ENCODE measurements around the gene ZNF236.

DNA sequence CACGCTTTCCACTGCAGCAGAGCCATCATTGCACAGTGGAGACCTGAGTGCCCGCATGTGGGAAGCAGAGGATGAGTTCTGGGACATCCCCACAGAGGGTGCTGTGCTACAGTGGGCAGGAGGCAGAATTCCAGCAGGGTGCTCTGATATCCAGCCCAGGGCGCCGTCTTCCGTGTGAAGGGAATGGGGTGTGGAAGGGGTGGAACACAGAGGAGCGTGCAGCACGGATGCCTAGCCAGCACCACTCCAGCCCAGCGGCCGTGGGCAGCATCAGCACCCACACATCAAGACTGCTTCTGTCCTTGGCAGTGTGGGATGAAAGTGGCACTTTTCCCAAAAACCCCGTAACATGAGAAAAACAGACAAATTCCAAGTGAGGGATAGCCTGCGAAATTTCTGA is 134.3 kb downstream of the ZNF236 start:
- TF ChIP-seq ZNF274 (IDR thresholded peaks at IDR 0.05; ENCODE audit: insufficient read depth, insufficient read length) = no peak
- TF ChIP-seq, protein P1, sequence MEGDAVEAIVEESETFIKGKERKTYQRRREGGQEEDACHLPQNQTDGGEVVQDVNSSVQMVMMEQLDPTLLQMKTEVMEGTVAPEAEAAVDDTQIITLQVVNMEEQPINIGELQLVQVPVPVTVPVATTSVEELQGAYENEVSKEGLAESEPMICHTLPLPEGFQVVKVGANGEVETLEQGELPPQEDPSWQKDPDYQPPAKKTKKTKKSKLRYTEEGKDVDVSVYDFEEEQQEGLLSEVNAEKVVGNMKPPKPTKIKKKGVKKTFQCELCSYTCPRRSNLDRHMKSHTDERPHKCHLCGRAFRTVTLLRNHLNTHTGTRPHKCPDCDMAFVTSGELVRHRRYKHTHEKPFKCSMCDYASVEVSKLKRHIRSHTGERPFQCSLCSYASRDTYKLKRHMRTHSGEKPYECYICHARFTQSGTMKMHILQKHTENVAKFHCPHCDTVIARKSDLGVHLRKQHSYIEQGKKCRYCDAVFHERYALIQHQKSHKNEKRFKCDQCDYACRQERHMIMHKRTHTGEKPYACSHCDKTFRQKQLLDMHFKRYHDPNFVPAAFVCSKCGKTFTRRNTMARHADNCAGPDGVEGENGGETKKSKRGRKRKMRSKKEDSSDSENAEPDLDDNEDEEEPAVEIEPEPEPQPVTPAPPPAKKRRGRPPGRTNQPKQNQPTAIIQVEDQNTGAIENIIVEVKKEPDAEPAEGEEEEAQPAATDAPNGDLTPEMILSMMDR (IDR thresholded peaks at IDR 0.05 in 2 of 3, conservative IDR thresholded peaks at IDR 0.05 in 1 of 3; ENCODE audit: control insufficient read depth in 2 of 3, extremely low read depth in 1 of 3, insufficient read depth in 1 of 3, low read depth in 3 of 3, low read length in 3 of 3) = no peak
- no peak for TF ChIP-seq RAD21 (IDR thresholded peaks at IDR 0.05; ENCODE audit: insufficient read depth, low read depth, low read length)
- TF ChIP-seq, protein P2, sequence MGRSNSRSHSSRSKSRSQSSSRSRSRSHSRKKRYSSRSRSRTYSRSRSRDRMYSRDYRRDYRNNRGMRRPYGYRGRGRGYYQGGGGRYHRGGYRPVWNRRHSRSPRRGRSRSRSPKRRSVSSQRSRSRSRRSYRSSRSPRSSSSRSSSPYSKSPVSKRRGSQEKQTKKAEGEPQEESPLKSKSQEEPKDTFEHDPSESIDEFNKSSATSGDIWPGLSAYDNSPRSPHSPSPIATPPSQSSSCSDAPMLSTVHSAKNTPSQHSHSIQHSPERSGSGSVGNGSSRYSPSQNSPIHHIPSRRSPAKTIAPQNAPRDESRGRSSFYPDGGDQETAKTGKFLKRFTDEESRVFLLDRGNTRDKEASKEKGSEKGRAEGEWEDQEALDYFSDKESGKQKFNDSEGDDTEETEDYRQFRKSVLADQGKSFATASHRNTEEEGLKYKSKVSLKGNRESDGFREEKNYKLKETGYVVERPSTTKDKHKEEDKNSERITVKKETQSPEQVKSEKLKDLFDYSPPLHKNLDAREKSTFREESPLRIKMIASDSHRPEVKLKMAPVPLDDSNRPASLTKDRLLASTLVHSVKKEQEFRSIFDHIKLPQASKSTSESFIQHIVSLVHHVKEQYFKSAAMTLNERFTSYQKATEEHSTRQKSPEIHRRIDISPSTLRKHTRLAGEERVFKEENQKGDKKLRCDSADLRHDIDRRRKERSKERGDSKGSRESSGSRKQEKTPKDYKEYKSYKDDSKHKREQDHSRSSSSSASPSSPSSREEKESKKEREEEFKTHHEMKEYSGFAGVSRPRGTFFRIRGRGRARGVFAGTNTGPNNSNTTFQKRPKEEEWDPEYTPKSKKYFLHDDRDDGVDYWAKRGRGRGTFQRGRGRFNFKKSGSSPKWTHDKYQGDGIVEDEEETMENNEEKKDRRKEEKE (IDR thresholded peaks at IDR 0.05) = no peak
- TF ChIP-seq GABPA (IDR thresholded peaks at IDR 0.05; ENCODE audit: low read depth) = no peak
- TF ChIP-seq, protein P3, sequence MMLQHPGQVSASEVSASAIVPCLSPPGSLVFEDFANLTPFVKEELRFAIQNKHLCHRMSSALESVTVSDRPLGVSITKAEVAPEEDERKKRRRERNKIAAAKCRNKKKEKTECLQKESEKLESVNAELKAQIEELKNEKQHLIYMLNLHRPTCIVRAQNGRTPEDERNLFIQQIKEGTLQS (IDR thresholded peaks at IDR 0.05; ENCODE audit: borderline replicate concordance, extremely low read depth, low read depth, low read length) = no peak
- TF ChIP-seq, protein P4, sequence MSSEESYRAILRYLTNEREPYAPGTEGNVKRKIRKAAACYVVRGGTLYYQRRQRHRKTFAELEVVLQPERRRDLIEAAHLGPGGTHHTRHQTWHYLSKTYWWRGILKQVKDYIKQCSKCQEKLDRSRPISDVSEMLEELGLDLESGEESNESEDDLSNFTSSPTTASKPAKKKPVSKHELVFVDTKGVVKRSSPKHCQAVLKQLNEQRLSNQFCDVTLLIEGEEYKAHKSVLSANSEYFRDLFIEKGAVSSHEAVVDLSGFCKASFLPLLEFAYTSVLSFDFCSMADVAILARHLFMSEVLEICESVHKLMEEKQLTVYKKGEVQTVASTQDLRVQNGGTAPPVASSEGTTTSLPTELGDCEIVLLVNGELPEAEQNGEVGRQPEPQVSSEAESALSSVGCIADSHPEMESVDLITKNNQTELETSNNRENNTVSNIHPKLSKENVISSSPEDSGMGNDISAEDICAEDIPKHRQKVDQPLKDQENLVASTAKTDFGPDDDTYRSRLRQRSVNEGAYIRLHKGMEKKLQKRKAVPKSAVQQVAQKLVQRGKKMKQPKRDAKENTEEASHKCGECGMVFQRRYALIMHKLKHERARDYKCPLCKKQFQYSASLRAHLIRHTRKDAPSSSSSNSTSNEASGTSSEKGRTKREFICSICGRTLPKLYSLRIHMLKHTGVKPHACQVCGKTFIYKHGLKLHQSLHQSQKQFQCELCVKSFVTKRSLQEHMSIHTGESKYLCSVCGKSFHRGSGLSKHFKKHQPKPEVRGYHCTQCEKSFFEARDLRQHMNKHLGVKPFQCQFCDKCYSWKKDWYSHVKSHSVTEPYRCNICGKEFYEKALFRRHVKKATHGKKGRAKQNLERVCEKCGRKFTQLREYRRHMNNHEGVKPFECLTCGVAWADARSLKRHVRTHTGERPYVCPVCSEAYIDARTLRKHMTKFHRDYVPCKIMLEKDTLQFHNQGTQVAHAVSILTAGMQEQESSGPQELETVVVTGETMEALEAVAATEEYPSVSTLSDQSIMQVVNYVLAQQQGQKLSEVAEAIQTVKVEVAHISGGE (CRISPR knock-in tag; IDR thresholded peaks at IDR 0.05) = no peak
- TF ChIP-seq POLR2AphosphoS2 (IDR thresholded peaks at IDR 0.05; ENCODE audit: low read depth, low read length) = no peak
- TF ChIP-seq, protein P5, sequence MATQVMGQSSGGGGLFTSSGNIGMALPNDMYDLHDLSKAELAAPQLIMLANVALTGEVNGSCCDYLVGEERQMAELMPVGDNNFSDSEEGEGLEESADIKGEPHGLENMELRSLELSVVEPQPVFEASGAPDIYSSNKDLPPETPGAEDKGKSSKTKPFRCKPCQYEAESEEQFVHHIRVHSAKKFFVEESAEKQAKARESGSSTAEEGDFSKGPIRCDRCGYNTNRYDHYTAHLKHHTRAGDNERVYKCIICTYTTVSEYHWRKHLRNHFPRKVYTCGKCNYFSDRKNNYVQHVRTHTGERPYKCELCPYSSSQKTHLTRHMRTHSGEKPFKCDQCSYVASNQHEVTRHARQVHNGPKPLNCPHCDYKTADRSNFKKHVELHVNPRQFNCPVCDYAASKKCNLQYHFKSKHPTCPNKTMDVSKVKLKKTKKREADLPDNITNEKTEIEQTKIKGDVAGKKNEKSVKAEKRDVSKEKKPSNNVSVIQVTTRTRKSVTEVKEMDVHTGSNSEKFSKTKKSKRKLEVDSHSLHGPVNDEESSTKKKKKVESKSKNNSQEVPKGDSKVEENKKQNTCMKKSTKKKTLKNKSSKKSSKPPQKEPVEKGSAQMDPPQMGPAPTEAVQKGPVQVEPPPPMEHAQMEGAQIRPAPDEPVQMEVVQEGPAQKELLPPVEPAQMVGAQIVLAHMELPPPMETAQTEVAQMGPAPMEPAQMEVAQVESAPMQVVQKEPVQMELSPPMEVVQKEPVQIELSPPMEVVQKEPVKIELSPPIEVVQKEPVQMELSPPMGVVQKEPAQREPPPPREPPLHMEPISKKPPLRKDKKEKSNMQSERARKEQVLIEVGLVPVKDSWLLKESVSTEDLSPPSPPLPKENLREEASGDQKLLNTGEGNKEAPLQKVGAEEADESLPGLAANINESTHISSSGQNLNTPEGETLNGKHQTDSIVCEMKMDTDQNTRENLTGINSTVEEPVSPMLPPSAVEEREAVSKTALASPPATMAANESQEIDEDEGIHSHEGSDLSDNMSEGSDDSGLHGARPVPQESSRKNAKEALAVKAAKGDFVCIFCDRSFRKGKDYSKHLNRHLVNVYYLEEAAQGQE (IDR thresholded peaks at IDR 0.05; ENCODE audit: low read depth, low read length) = no peak
- no peak for TF ChIP-seq POLR2A (IDR thresholded peaks at IDR 0.05; ENCODE audit: low read depth, low read length)
- TF ChIP-seq POLR2AphosphoS5 (IDR thresholded peaks at IDR 0.05; ENCODE audit: low read length) = no peak
- TF ChIP-seq WRNIP1 (IDR thresholded peaks at IDR 0.05; ENCODE audit: borderline replicate concordance, low read depth, low read length) = no peak
- no peak for TF ChIP-seq CBX3 (IDR thresholded peaks at IDR 0.05; ENCODE audit: borderline replicate concordance, low read depth)
